Esophagus squamous epithelium (tissue), 4 donors: ENCODE measurements around the gene GGN.

Experiments
- CTCF ChIP-seq, 6 experiments: fragments of 450-650 bp in 4 of 6; fragments of 200-600 bp in 2 of 6; sonication (generic) in 2 of 6; IDR thresholded peaks; one replicate each; pipeline ENCODE4 v1.5.1; 2016 to 2019; ENCODE audit warnings: antibody characterized with exemption in 6 of 6, mild to moderate bottlenecking in 4 of 6, moderate library complexity in 4 of 6
- POLR2A ChIP-seq, 4 donors: fragments of 450-650 bp; IDR thresholded peaks; one replicate each; pipeline ENCODE4 v1.6.1; 2017; ENCODE audit warnings: antibody characterized with exemption in 4 of 4, mild to moderate bottlenecking in 4 of 4, moderate library complexity in 3 of 4

GRCh38 chr19:38422438-38422837 lies 34.6 kb upstream of the GGN start:
- TF ChIP-seq CTCF (IDR thresholded peaks at IDR 0.05) (no peak), POLR2A (IDR thresholded peaks at IDR 0.05) (no peak)
